Caco-2 (cell line): Measurements from ENCODE around the gene KDELR3. TPM values are rescaled to one million over a fixed set of nuclear protein-coding genes. Genes with fewer than 3 reads are reported as not detected.

Experiments used
- BruUV-seq: library from RNA; stranded (reverse); fragments of 400-500 nt; replicated peaks from 2 replicates; lab custom pipeline; 2021; lab: Mats Ljungman, UMichigan
- CTCF ChIA-PET: fragments of 300-600 bp; sonication (Branson Sonifier 250); formaldehyde crosslinking; loops from one replicate; lab custom pipeline; 2022; ENCODE audit warnings: antibody characterized with exemption; lab: Charles Lee
- POLR2A ChIA-PET: fragments of 300-600 bp; sonication (Branson Sonifier 250); formaldehyde crosslinking; loops from one replicate; lab custom pipeline; 2022; ENCODE audit warnings: antibody characterized with exemption; lab: Charles Lee
- DNase-seq, 2 experiments: peaks; one replicate each; pipeline versions ENCODE4 v3.0.0 to v3.0.0-alpha.2; 2020 to 2022
- H3K27me3 ChIP-seq: replicated peaks from 2 replicates; pipeline ENCODE4 v1.6.0; 2011; ENCODE audit warnings: low read length; ENCODE audit not compliant: control insufficient read depth, insufficient read depth
- H3K36me3 ChIP-seq: 2 replicates; pipeline ENCODE4 v1.5.1; 2011; ENCODE audit warnings: low read length; ENCODE audit not compliant: control insufficient read depth, insufficient read depth
- H3K4me1 ChIP-seq: fragments of 250-450 bp; sonication (Bioruptor Pico); 2 replicates; pipeline ENCODE4 v1.5.1; 2020; ENCODE audit warnings: mild to moderate bottlenecking
- H3K4me3 ChIP-seq: 2 replicates; pipeline ENCODE4 v1.5.1; 2011; ENCODE audit warnings: low read depth, mild to moderate bottlenecking, control low read depth, low read length
- H3K9me3 ChIP-seq: fragments of 250-450 bp; sonication (Bioruptor Pico); 2 replicates; pipeline ENCODE4 v1.5.1; 2020; ENCODE audit warnings: mild to moderate bottlenecking, moderate library complexity
- H3K27ac Mint-ChIP-seq: one replicate; pipeline ENCODE4 v1.8.0; 2022; ENCODE audit warnings: mixed read lengths; ENCODE audit not compliant: unreplicated experiment
- H3K27me3 Mint-ChIP-seq: one replicate; pipeline ENCODE4 v1.8.0; 2022; ENCODE audit warnings: mixed read lengths; ENCODE audit not compliant: insufficient read depth, unreplicated experiment
- H3K36me3 Mint-ChIP-seq: one replicate; pipeline ENCODE4 v1.8.0; 2022; ENCODE audit warnings: mild to moderate bottlenecking, mixed read lengths; ENCODE audit not compliant: insufficient read depth, unreplicated experiment
- H3K4me1 Mint-ChIP-seq: one replicate; pipeline ENCODE4 v1.8.0; 2022; ENCODE audit warnings: low read depth, mixed read lengths; ENCODE audit not compliant: unreplicated experiment
- H3K4me3 Mint-ChIP-seq: one replicate; pipeline ENCODE4 v1.8.0; 2022; ENCODE audit warnings: mild to moderate bottlenecking, moderate library complexity, mixed read lengths; ENCODE audit not compliant: unreplicated experiment
- H3K9me3 Mint-ChIP-seq: one replicate; pipeline ENCODE4 v1.8.0; 2022; ENCODE audit warnings: mixed read lengths; ENCODE audit not compliant: unreplicated experiment
- CTCF ChIP-seq, 2 experiments: fragments of 200-600 bp in 1 of 2; IDR thresholded peaks; 1 replicate in 1 of 2; 2 replicates in 1 of 2; pipeline versions ENCODE4 v1.5.1 to v1.8.0; 2011 to 2022; ENCODE audit warnings: antibody characterized with exemption in 1 of 2, control low read depth in 1 of 2, inconsistent platforms in 1 of 2, low read depth in 1 of 2, low read length in 1 of 2, mild to moderate bottlenecking in 1 of 2, moderate library complexity in 1 of 2; ENCODE audit not compliant: insufficient read depth in 1 of 2, severe bottlenecking in 1 of 2, unreplicated experiment in 1 of 2
- intact Hi-C: fragments of 100-400 bp; cut with micrococcal nuclease; formaldehyde crosslinking; loops from one replicate; pipeline ENCODE4 v1.10.0; 2022; ENCODE audit not compliant: unreplicated experiment
- total RNA-seq: library from RNA; stranded (reverse); gene quantifications from 2 replicates; pipeline ENCODE4 v1.2.3, GENCODE V29; 2022

The KDELR3 gene
- total RNA-seq, 1 experiment from 2014 or later, result 13.4 TPM

DNA sequence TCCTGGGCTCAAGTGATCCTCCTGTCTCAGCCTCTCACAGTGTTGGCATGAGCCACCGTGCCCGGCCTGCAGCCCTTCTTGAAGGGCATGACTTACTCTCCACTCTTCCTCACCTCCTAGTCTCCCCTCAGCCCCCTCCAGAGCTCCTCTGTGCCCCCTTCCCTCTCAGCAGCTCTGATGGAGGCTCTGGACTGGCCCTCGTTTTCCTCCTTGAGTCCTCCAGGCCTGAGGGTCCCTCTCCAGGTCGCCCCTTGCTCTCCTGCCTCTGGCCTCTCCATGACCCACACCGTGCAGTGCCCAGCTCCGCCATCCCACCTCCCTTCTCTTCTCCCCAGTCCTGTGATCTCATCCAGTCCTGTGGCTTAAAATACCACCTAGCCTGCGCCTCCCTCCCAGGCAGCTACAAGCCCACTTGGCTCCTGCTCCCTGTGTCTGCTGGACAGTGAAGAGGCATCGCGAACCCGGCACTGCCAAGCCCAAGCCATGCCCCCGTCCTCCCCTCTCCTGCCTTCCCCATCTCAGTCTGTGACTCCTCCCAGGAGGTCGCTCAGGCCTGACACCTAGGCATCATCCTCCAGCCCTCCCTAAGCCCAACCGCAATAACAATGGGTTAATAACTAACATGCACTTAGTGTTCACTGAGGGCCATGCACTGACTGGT lies 24.8 kb upstream of the KDELR3 start:
- Histone ChIP-seq H3K9me3 (no peaks in the 10 kb centered on the region), H3K27me3 (no peaks in the 10 kb centered on the region), H3K4me3 (no peak overlapping the region), H3K36me3 (no peaks in the 10 kb centered on the region), H3K4me1 (no peaks in the 10 kb centered on the region)
- H3K9me3 Mint-ChIP-seq, result no peaks in the 10 kb centered on the region
- no peak overlapping the region for H3K4me3 Mint-ChIP-seq
- peaks cover 8% of the 10 kb centered on the region for H3K27me3 Mint-ChIP-seq
- no peak for TF ChIP-seq CTCF (IDR thresholded peaks at IDR 0.05; ENCODE audit: insufficient read depth in 1 of 2, low read depth in 1 of 2, low read length in 1 of 2, severe bottlenecking in 1 of 2, unreplicated experiment in 1 of 2)
- H3K27ac Mint-ChIP-seq, result no peak overlapping the region
- CTCF ChIA-PET, result interaction anchor here (0.6 kb wide), 1 partner anchor 107 kb away, joined by 3 read pairs; no protein-coding TSS in a partner anchor
- BruUV-seq, result no TSS peak
- peaks cover 12% of the 10 kb centered on the region for H3K4me1 Mint-ChIP-seq
- POLR2A ChIA-PET, result no interaction called here
- H3K36me3 Mint-ChIP-seq, result no peaks in the 10 kb centered on the region
- intact Hi-C loops, result no loop called here
- no peak for DNase-seq

GRCh38 chr22:38443628-38444521 lies 24.0 kb upstream of the KDELR3 start:
- Mint-ChIP-seq H3K27ac (no peak overlapping the region), H3K27me3 (peaks cover 8% of the 10 kb centered on the region), H3K36me3 (no peaks in the 10 kb centered on the region), H3K4me3 (no peak overlapping the region), H3K4me1 (peaks cover 12% of the 10 kb centered on the region), H3K9me3 (no peaks in the 10 kb centered on the region)
- H3K9me3 ChIP-seq, result no peaks in the 10 kb centered on the region
- no peaks in the 10 kb centered on the region for H3K36me3 ChIP-seq
- H3K27me3 ChIP-seq, result no peaks in the 10 kb centered on the region
- no peak overlapping the region for H3K4me3 ChIP-seq
- no peak for DNase-seq
- no peaks in the 10 kb centered on the region for H3K4me1 ChIP-seq
- TF ChIP-seq CTCF (IDR thresholded peaks at IDR 0.05; ENCODE audit: insufficient read depth in 1 of 2, low read depth in 1 of 2, low read length in 1 of 2, severe bottlenecking in 1 of 2, unreplicated experiment in 1 of 2), result no peak
- intact Hi-C loops, result no loop called here
- ChIA-PET CTCF (no interaction called here), POLR2A (no interaction called here)
- no TSS peak for BruUV-seq

GRCh38 chr22:38444783-38445182 lies 23.1 kb upstream of the KDELR3 start:
- no peaks in the 10 kb centered on the region for H3K4me1 ChIP-seq
- DNase-seq, result no peak
- H3K27me3 Mint-ChIP-seq, result peaks cover 8% of the 10 kb centered on the region
- H3K27ac Mint-ChIP-seq, result no peak overlapping the region
- BruUV-seq, result no TSS peak
- no peaks in the 10 kb centered on the region for H3K27me3 ChIP-seq
- H3K9me3 ChIP-seq, result no peaks in the 10 kb centered on the region
- H3K36me3 Mint-ChIP-seq, result no peaks in the 10 kb centered on the region
- H3K4me3 Mint-ChIP-seq, result no peak overlapping the region
- POLR2A ChIA-PET, result no interaction called here
- no peak overlapping the region for H3K4me3 ChIP-seq
- H3K9me3 Mint-ChIP-seq, result no peaks in the 10 kb centered on the region
- intact Hi-C loops, result no loop called here
- TF ChIP-seq CTCF (IDR thresholded peaks at IDR 0.05; ENCODE audit: insufficient read depth in 1 of 2, low read depth in 1 of 2, low read length in 1 of 2, severe bottlenecking in 1 of 2, unreplicated experiment in 1 of 2), result no peak
- CTCF ChIA-PET, result no interaction called here
- H3K36me3 ChIP-seq, result no peaks in the 10 kb centered on the region
- peaks cover 12% of the 10 kb centered on the region for H3K4me1 Mint-ChIP-seq
